Measurements from ENCODE around the gene NAGLU. TPM values are rescaled to one million over a fixed set of nuclear protein-coding genes. Genes with fewer than 3 reads are reported as not detected.

NAGLU gene
- total RNA-seq, 8 experiments from 2014 or later: 6.3 to 55.8 (median 18.5) TPM

GRCh38 chr17:42577532-42578281, 41.7 kb downstream of the NAGLU start, which contains the start of gene PSMC3IP:
PSMC3IP (minus strand) TSS chr17:42577729; CDS start chr17:42577686, 43 bp downstream.
- peak; percentile 88 to 93 (median 90) for ATAC-seq (replicated peaks in 6 of 8)
- WGBS, 10 experiments: 0 to 5% (median 0%) methylated on average over 1 to 8 of the region's 52 CpGs; no CpG with 5 or more reads in 1 of the 10 experiments
- in situ Hi-C loops (cut with MboI; ENCODE audit: low pct_unique_long_range_greater_than_20kb in 2 of 9, low sequenced_read_pairs in 9 of 9, unreplicated experiment in 9 of 9): loop anchor here in 1 of 9 experiments (25.0 kb wide), 1 partner anchor 90 kb away; no protein-coding TSS in a partner anchor
- peak within 1 kb of the TSS; percentile 58 to 74 (median 65) for H3K4me3 ChIP-seq
- H3K4me1 ChIP-seq (replicated peaks in 1 of 2): peaks cover 7 to 8% of the 10 kb centered on the region in 2 donors
- peak within 1 kb of the TSS in 1 of 2 donors; percentile 11 for H3K27ac ChIP-seq

- H3K27ac ChIP-seq: peak overlapping the region in 1 of 2 donors; percentile 11
- in situ Hi-C loops (cut with MboI; ENCODE audit: low pct_unique_long_range_greater_than_20kb in 2 of 9, low sequenced_read_pairs in 9 of 9, unreplicated experiment in 9 of 9): loop anchor here in 1 of 9 experiments (25.0 kb wide), 1 partner anchor 91 kb away; no protein-coding TSS in a partner anchor
- peak overlapping the region; percentile 58 to 74 (median 65) for H3K4me3 ChIP-seq
- WGBS, 10 experiments: 0 to 7% (median 0%) methylated on average over 2 to 10 of the region's 20 CpGs; no CpG with 5 or more reads in 2 of the 10 experiments
- ATAC-seq (replicated peaks in 6 of 8): peak; percentile 21 to 75 (median 68)
- peaks cover 7 to 8% of the 10 kb centered on the region in 2 donors for H3K4me1 ChIP-seq (replicated peaks in 1 of 2)
These were observed 42.3 kb downstream of the NAGLU start for GRCh38 chr17:42578282-42578869.

GRCh38 chr17:42579794-42580551, 43.9 kb downstream of the NAGLU start:
- Histone ChIP-seq H3K4me1 (replicated peaks in 1 of 2) (peaks cover 7 to 8% of the 10 kb centered on the region in 2 donors), H3K4me3 (no peak overlapping the region), H3K27ac (no peak overlapping the region)
- 0 to 100% (median 14%) methylated on average over 1 of the region's 2 CpGs; no CpG with 5 or more reads in 5 of the 10 experiments for WGBS, 10 experiments
- no peak for ATAC-seq (replicated peaks in 6 of 8)
- in situ Hi-C loops (cut with MboI; ENCODE audit: low pct_unique_long_range_greater_than_20kb in 2 of 9, low sequenced_read_pairs in 9 of 9, unreplicated experiment in 9 of 9): loop anchor here in 1 of 9 experiments (25.0 kb wide), 1 partner anchor 93 kb away; no protein-coding TSS in a partner anchor

GRCh38 chr17:42581744-42582270, 45.8 kb downstream of the NAGLU start:
- Histone ChIP-seq H3K4me1 (replicated peaks in 1 of 2) (peaks cover 5% of the 10 kb centered on the region in 2 donors), H3K4me3 (no peak overlapping the region), H3K27ac (no peak overlapping the region)
- ATAC-seq (replicated peaks in 6 of 8): no peak
- in situ Hi-C loops (cut with MboI; ENCODE audit: low pct_unique_long_range_greater_than_20kb in 2 of 9, low sequenced_read_pairs in 9 of 9, unreplicated experiment in 9 of 9): loop anchor here in 1 of 9 experiments (25.0 kb wide), 1 partner anchor 95 kb away; no protein-coding TSS in a partner anchor
- 50 to 100% (median 98%) methylated on average over 1 to 8 of the region's 10 CpGs; no CpG with 5 or more reads in 5 of the 10 experiments for WGBS, 10 experiments

- whole genome bisulfite sequencing, 10 experiments: 38 to 100% (median 92%) methylated on average over 1 to 9 of the region's 9 CpGs; no CpG with 5 or more reads in 3 of the 10 experiments
- no peak overlapping the region for H3K4me3 ChIP-seq
- no peaks in the 10 kb centered on the region for H3K4me1 ChIP-seq (replicated peaks in 1 of 2)
- in situ Hi-C loops (cut with MboI; ENCODE audit: low pct_unique_long_range_greater_than_20kb in 2 of 9, low sequenced_read_pairs in 9 of 9, unreplicated experiment in 9 of 9): loop anchor here in 1 of 9 experiments (25.0 kb wide), 1 partner anchor 98 kb away; no protein-coding TSS in a partner anchor
- H3K27ac ChIP-seq: no peak overlapping the region
- ATAC-seq (replicated peaks in 6 of 8): no peak
These were observed 48.8 kb downstream of the NAGLU start for GRCh38 chr17:42584880-42585279.

- ATAC-seq (replicated peaks in 6 of 8): peak in 3 of 8 experiments; percentile 59 to 100 (median 99)
- 0 to 100% (median 75%) methylated on average over 1 of the region's 1 CpG; no CpG with 5 or more reads in 5 of the 10 experiments for WGBS, 10 experiments
- Histone ChIP-seq H3K4me1 (replicated peaks in 1 of 2) (no peaks in the 10 kb centered on the region), H3K27ac (no peak overlapping the region), H3K4me3 (no peak overlapping the region)
- in situ Hi-C loops (cut with MboI; ENCODE audit: low pct_unique_long_range_greater_than_20kb in 2 of 9, low sequenced_read_pairs in 9 of 9, unreplicated experiment in 9 of 9): loop anchor here in 1 of 9 experiments (25.0 kb wide), 1 partner anchor 98 kb away; no protein-coding TSS in a partner anchor
These were observed 49.3 kb downstream of the NAGLU start for GRCh38 chr17:42585353-42585752.

GRCh38 chr17:42586514-42587230, 50.6 kb downstream of the NAGLU start:
- in situ Hi-C loops (cut with MboI; ENCODE audit: low pct_unique_long_range_greater_than_20kb in 2 of 9, low sequenced_read_pairs in 9 of 9, unreplicated experiment in 9 of 9): loop anchor here in 1 of 9 experiments (25.0 kb wide), 1 partner anchor 99 kb away; no protein-coding TSS in a partner anchor
- no peak for ATAC-seq (replicated peaks in 6 of 8)
- 48 to 96% (median 78%) methylated on average over 1 to 7 of the region's 7 CpGs; no CpG with 5 or more reads in 2 of the 10 experiments for WGBS, 10 experiments
- no peak overlapping the region for H3K4me3 ChIP-seq
- no peak overlapping the region for H3K27ac ChIP-seq
- no peaks in the 10 kb centered on the region for H3K4me1 ChIP-seq (replicated peaks in 1 of 2)

- WGBS, 10 experiments: 60 to 100% (median 90%) methylated on average over 1 to 2 of the region's 2 CpGs; no CpG with 5 or more reads in 5 of the 10 experiments
- Histone ChIP-seq H3K4me1 (replicated peaks in 1 of 2) (no peaks in the 10 kb centered on the region), H3K4me3 (no peak overlapping the region), H3K27ac (no peak overlapping the region)
- in situ Hi-C loops (cut with MboI; ENCODE audit: low pct_unique_long_range_greater_than_20kb in 2 of 9, low sequenced_read_pairs in 9 of 9, unreplicated experiment in 9 of 9): loop anchor here in 1 of 9 experiments (25.0 kb wide), 1 partner anchor 104 kb away; no protein-coding TSS in a partner anchor
- no peak for ATAC-seq (replicated peaks in 6 of 8)
These were observed 54.8 kb downstream of the NAGLU start for GRCh38 chr17:42590886-42591285.

GRCh38 chr17:42591411-42591810, 55.4 kb downstream of the NAGLU start:
- H3K4me3 ChIP-seq: no peak overlapping the region
- no peak overlapping the region for H3K27ac ChIP-seq
- in situ Hi-C loops (cut with MboI; ENCODE audit: low pct_unique_long_range_greater_than_20kb in 2 of 9, low sequenced_read_pairs in 9 of 9, unreplicated experiment in 9 of 9): loop anchor here in 1 of 9 experiments (25.0 kb wide), 1 partner anchor 104 kb away; no protein-coding TSS in a partner anchor
- 83 to 100% (median 93%) methylated on average over 4 to 8 of the region's 9 CpGs; no CpG with 5 or more reads in 2 of the 10 experiments for WGBS, 10 experiments
- no peaks in the 10 kb centered on the region for H3K4me1 ChIP-seq (replicated peaks in 1 of 2)
- ATAC-seq (replicated peaks in 6 of 8): no peak

Measured in motor neuron (in vitro differentiated cells).